A673 (cell line): ENCODE results near the gene ZFYVE9.

ENCODE experiments used
- EZH2 ChIP-seq: fragments of 200-600 bp; sonication (generic); IDR thresholded peaks from 2 replicates; pipeline ENCODE4 v1.6.1; 2017; ENCODE audit warnings: borderline replicate concordance, low read depth, mild to moderate bottlenecking, mixed read lengths, antibody characterized with exemption, low read length; ENCODE audit not compliant: poor library complexity, severe bottlenecking
- TF ChIP-seq, protein P1 (sequence below): fragments of 300-800, 200-600 bp; sonication (generic); conservative IDR thresholded peaks from 2 replicates; pipeline ENCODE4 v1.5.1; 2017; ENCODE audit warnings: low read depth, mild to moderate bottlenecking, antibody characterized with exemption, low read length, moderate library complexity, mixed read lengths

GRCh38 chr1:52229494-52229893 lies 87.6 kb downstream of the ZFYVE9 start:
- TF ChIP-seq, protein P1, sequence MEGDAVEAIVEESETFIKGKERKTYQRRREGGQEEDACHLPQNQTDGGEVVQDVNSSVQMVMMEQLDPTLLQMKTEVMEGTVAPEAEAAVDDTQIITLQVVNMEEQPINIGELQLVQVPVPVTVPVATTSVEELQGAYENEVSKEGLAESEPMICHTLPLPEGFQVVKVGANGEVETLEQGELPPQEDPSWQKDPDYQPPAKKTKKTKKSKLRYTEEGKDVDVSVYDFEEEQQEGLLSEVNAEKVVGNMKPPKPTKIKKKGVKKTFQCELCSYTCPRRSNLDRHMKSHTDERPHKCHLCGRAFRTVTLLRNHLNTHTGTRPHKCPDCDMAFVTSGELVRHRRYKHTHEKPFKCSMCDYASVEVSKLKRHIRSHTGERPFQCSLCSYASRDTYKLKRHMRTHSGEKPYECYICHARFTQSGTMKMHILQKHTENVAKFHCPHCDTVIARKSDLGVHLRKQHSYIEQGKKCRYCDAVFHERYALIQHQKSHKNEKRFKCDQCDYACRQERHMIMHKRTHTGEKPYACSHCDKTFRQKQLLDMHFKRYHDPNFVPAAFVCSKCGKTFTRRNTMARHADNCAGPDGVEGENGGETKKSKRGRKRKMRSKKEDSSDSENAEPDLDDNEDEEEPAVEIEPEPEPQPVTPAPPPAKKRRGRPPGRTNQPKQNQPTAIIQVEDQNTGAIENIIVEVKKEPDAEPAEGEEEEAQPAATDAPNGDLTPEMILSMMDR = no peak
- TF ChIP-seq EZH2 = no peak
